ENCODE results near the gene FLRT2. TPM values are rescaled to one million over a fixed set of nuclear protein-coding genes. Genes with fewer than 3 reads are reported as not detected.

The FLRT2 gene
- total and polyA plus RNA-seq, 9 of the 15 experiments (the other 6 are each of a cell fraction or from before 2014, with no cell fraction given): 0.02 TPM; not detected in 8

- H4K20me1 ChIP-seq (replicated peaks; ENCODE audit: control insufficient read depth, insufficient read depth, low read length): no peaks in the 10 kb centered on the region
- H3K9me1 ChIP-seq (ENCODE audit: control insufficient read depth, insufficient read depth, low read length): no peaks in the 10 kb centered on the region
- H2AFZ ChIP-seq (ENCODE audit: low read depth, low read length): no peak overlapping the region
- DNase-seq (ENCODE audit: extremely low read depth in 1 of 4, low spot score in 3 of 4): no peak
- FAIRE-seq: no peak
- no peaks in the 10 kb centered on the region for H3K4me1 ChIP-seq (replicated peaks in 1 of 2; ENCODE audit: control insufficient read depth in 2 of 2, insufficient read depth in 2 of 2, low read length in 2 of 2)
- intact Hi-C loops (cut with micrococcal nuclease) (no loop called here), in situ Hi-C loops (cut with MboI) (no loop called here)
- no peaks in the 10 kb centered on the region for H3K79me2 ChIP-seq (ENCODE audit: control insufficient read depth, insufficient read depth, low read length)
- no peak overlapping the region for H3K4me3 ChIP-seq
- no peaks in the 10 kb centered on the region for H3K36me3 ChIP-seq (ENCODE audit: control insufficient read depth, insufficient read depth, low read length)
- BruUV-seq (replicated peaks): no TSS peak
- H3K27ac ChIP-seq (ENCODE audit: extremely low read depth, low read depth, low read length): no peak overlapping the region
- no peaks in the 10 kb centered on the region; the same call in 1 of the 2 replicates for H3K9me3 ChIP-seq (replicated peaks; ENCODE audit: control insufficient read depth, insufficient read depth, low read depth, low read length)
- ATAC-seq: no peak
- no peak overlapping the region for H3K4me2 ChIP-seq (ENCODE audit: insufficient read depth, low read length)
- no peak overlapping the region for H3K9ac ChIP-seq (ENCODE audit: insufficient read depth in 1 of 2, low read depth in 2 of 2, low read length in 2 of 2)
- H3K27me3 ChIP-seq (ENCODE audit: control insufficient read depth in 2 of 2, insufficient read depth in 2 of 2, low read length in 2 of 2): no peaks in the 10 kb centered on the region
- POLR2A ChIA-PET: no interaction called here
- no peak for TF ChIP-seq CTCFL (IDR thresholded peaks at IDR 0.05; ENCODE audit: borderline replicate concordance, insufficient read depth, low read depth, low read length, poor library complexity, severe bottlenecking)
- no peak for TF ChIP-seq MCM2 (IDR thresholded peaks at IDR 0.05; ENCODE audit: low read depth)
- TF ChIP-seq ZNF830 (CRISPR knock-in tag; IDR thresholded peaks at IDR 0.05): no peak
- no peak for TF ChIP-seq EHMT2 (IDR thresholded peaks at IDR 0.05)
- TF ChIP-seq SRSF7 (optimal IDR thresholded peaks at IDR 0.05; ENCODE audit: low read depth, low read length): no peak
- TF ChIP-seq CLOCK (CRISPR knock-in tag; IDR thresholded peaks at IDR 0.05; ENCODE audit: borderline replicate concordance): no peak
- TF ChIP-seq ATF7 (IDR thresholded peaks at IDR 0.05): no peak
- no peak for TF ChIP-seq ZC3H11A (IDR thresholded peaks at IDR 0.05; ENCODE audit: low read depth, low read length)
- no peak for TF ChIP-seq NELFE (IDR thresholded peaks at IDR 0.05; ENCODE audit: insufficient read depth, insufficient read length)
- no peak for TF ChIP-seq PURB (CRISPR knock-in tag; IDR thresholded peaks at IDR 0.05; ENCODE audit: low read depth)
- no peak for TF ChIP-seq NCOA2 (IDR thresholded peaks at IDR 0.05; ENCODE audit: partially characterized antibody in 2 of 2)
- CTCF ChIA-PET (ENCODE audit: low intra/inter-chr PET ratio): no interaction called here
These were observed 50.0 kb downstream of the FLRT2 start for GRCh38 chr14:85579942-85580341.

Measured in K562 (cell line).